ENCODE data around the gene ARL4D. TPM values are rescaled to one million over a fixed set of nuclear protein-coding genes. Genes with fewer than 3 reads are reported as not detected.

ARL4D gene
- total and polyA plus RNA-seq, 2 of the 8 experiments (the other 6 are each of a cell fraction or from before 2014, with no cell fraction given) = 8.4 to 9.2 TPM

- no peak overlapping the region for H4K5ac ChIP-seq (ENCODE audit: insufficient read length, low read depth, low read length)
- no peaks in the 10 kb centered on the region for H3K36me3 ChIP-seq (ENCODE audit: control insufficient read depth in 2 of 4, insufficient read depth in 4 of 4, low read length in 3 of 4)
- FAIRE-seq (no peak), DNase-seq (ENCODE audit: low read depth in 1 of 2, low spot score in 2 of 2) (no peak)
- H3K4me2 ChIP-seq (ENCODE audit: insufficient read depth in 1 of 2, low read depth in 2 of 2, low read length in 2 of 2) = no peak overlapping the region
- H2BK15ac ChIP-seq (ENCODE audit: low read length) = peak overlapping the region; percentile 95; the same call in 1 of the 2 replicates
- 89% methylated on average over 5 of the region's 6 CpGs; no CpG with 5 or more reads in 1 of the 2 experiments for WGBS, 2 experiments (ENCODE audit: extremely low coverage in 1 of 2, insufficient coverage in 1 of 2, insufficient read length in 1 of 2, insufficient replicate concordance in 2 of 2, low coverage in 1 of 2, low lambda C conversion rate in 2 of 2, missing lambda C conversion rate in 1 of 2)
- H2BK5ac ChIP-seq (ENCODE audit: low read depth, low read length) = no peak overlapping the region
- no peak overlapping the region for H3K14ac ChIP-seq (ENCODE audit: insufficient read length)
- 0 out of 7 replicates have a peak overlapping the region, but pooled peaks of 1 of the 4 experiments have one; percentile 38 for H3K9ac ChIP-seq (replicated peaks in 1 of 4; ENCODE audit: extremely low read depth in 1 of 4, low read depth in 3 of 4, low read length in 3 of 4)
- H2BK12ac ChIP-seq (ENCODE audit: low read depth, low read length) = no peak overlapping the region
- H3K4ac ChIP-seq (replicated peaks; ENCODE audit: insufficient read length, low read depth, low read length) = no peak overlapping the region
- H3K79me2 ChIP-seq (ENCODE audit: control insufficient read depth in 1 of 2, insufficient read depth in 2 of 2, low read length in 2 of 2) = no peaks in the 10 kb centered on the region
- H4K91ac ChIP-seq (replicated peaks; ENCODE audit: insufficient read length, low read length) = no peak overlapping the region
- H2AK5ac ChIP-seq (ENCODE audit: low read depth, low read length) = no peak overlapping the region
- H2BK20ac ChIP-seq (ENCODE audit: low read length) = no peak overlapping the region
- ChIA-PET CTCF (ENCODE audit: partially characterized antibody) (interaction anchor here (1.2 to 1.7 kb wide), 2 partner anchors 17 to 20 kb away, joined by 3 to 4 read pairs; no protein-coding TSS in a partner anchor), POLR2A (ENCODE audit: partially characterized antibody) (interaction anchor here (5.9 to 9.0 kb wide), 2 partner anchors 10 to 26 kb away, joined by 45 to 184 read pairs; partner anchors contain the start of gene ARL4D)
- H3K4me1 ChIP-seq (replicated peaks in 1 of 4; ENCODE audit: control insufficient read depth in 3 of 4, insufficient read depth in 4 of 4, low read length in 3 of 4) = peaks cover 5 to 9% (median 8%) of the 10 kb centered on the region in 4 experiments
- no peaks in the 10 kb centered on the region for H4K20me1 ChIP-seq (replicated peaks in 1 of 2; ENCODE audit: control insufficient read depth in 1 of 2, insufficient read depth in 2 of 2, low read length in 2 of 2)
- no peaks in the 10 kb centered on the region for H3K9me3 ChIP-seq (ENCODE audit: insufficient read depth in 2 of 2, low read depth in 1 of 2, low read length in 1 of 2)
- H3K4me3 ChIP-seq (ENCODE audit: extremely low read depth in 1 of 4, insufficient read depth in 2 of 4, low read depth in 3 of 4, low read length in 4 of 4) = no peak overlapping the region
- no peak overlapping the region; the same call in 1 of the 2 replicates for H4K8ac ChIP-seq (ENCODE audit: extremely low read depth, insufficient read depth, low read length)
- peaks cover 5% of the 10 kb centered on the region for H3K23me2 ChIP-seq (ENCODE audit: low read depth, low read length)
- H3K79me1 ChIP-seq (ENCODE audit: low read depth, low read length) = no peaks in the 10 kb centered on the region
- no peak overlapping the region for H3K27ac ChIP-seq (ENCODE audit: low read depth, low read length)
- no peaks in the 10 kb centered on the region for H3K27me3 ChIP-seq (replicated peaks in 1 of 4; ENCODE audit: control insufficient read depth in 3 of 4, extremely low read depth in 1 of 4, insufficient read depth in 3 of 4, low read length in 3 of 4)
- no peak overlapping the region for H3K23ac ChIP-seq (ENCODE audit: insufficient read length)
- H3K18ac ChIP-seq (ENCODE audit: extremely low read depth, low read length) = no peak overlapping the region
- no peak overlapping the region for H2AFZ ChIP-seq (ENCODE audit: low read length)
- no peak overlapping the region for H3K56ac ChIP-seq (replicated peaks; ENCODE audit: insufficient read length, low read depth, low read length)
- H2BK120ac ChIP-seq (replicated peaks; ENCODE audit: low read depth, low read length) = no peak overlapping the region
- TF ChIP-seq RFX5 (IDR thresholded peaks at IDR 0.05; ENCODE audit: borderline replicate concordance, low read depth, low read length) (no peak), KDM4A (IDR thresholded peaks at IDR 0.05; ENCODE audit: low read depth, low read length, severe bottlenecking) (no peak), POLR2AphosphoS5 (IDR thresholded peaks at IDR 0.05; ENCODE audit: low read depth, low read length) (no peak), FOSL1 (IDR thresholded peaks at IDR 0.05; ENCODE audit: insufficient read depth, low read depth, low read length) (no peak), GTF2F1 (IDR thresholded peaks at IDR 0.05; ENCODE audit: borderline replicate concordance, low read depth, low read length) (no peak), HDAC2 (IDR thresholded peaks at IDR 0.05; ENCODE audit: borderline replicate concordance in 1 of 2, low read depth in 2 of 2, low read length in 2 of 2) (no peak), GABPA (IDR thresholded peaks at IDR 0.05; ENCODE audit: borderline replicate concordance, insufficient read depth, low read length) (no peak), EGR1 (IDR thresholded peaks at IDR 0.05; ENCODE audit: borderline replicate concordance, low read depth, low read length) (no peak)
These were observed 27.5 kb upstream of the ARL4D start for GRCh38 chr17:43371227-43371821.
